ENCODE measurements around the gene TAP1. TPM values are rescaled to one million over a fixed set of nuclear protein-coding genes. Genes with fewer than 3 reads are reported as not detected.

The TAP1 gene
- total and polyA plus RNA-seq, 2 of the 4 experiments (the other 2 are of a cell fraction), result 20.1 to 27.6 TPM

DNA sequence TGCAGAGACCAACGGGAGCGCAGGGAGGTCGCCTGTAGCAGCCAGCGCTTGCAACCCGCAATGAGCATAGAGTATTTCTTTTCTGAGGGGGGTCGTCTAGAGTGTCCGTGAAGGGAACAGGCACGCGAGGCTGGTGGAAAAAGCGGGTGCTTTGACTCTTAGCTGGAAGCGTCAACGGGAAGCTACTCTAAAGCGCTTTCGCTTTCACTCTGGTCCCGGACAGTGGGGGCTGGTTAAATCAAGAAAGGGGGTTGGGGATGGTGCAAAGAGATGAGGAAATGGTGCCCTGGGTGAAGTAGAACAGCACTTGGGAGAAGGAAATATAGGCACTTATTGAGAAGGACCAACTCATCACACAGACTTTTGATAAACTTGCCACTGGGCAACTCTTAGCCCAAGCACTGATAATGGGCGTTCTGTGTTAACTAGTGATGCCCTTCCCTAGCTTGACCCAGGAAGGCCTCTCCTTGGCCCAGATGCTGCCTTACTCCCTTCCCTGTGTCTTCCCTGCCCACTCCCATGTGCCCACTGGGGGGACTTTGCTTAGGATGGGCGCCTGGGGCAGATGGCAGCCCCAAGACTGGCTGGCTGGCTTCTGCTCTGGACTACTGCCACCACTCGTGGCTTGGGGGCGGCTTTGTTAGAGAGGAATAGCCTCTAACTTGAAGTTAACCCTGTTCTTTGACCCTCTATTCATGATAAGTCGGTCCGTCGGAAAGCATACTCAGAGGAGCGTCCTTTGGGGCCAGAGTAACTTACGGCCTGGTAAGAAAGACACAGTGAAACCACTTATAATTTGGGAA is 1.1 kb upstream of the TAP1 start:
- ChIA-PET POLR2A (ENCODE audit: unreplicated experiment) (interaction anchor here (0.9 to 1.9 kb wide), 3 partner anchors 15 to 117 kb away, joined by 3 to 9 read pairs (median 6); partner anchors contain the start of gene TAP2), CTCF (interaction anchor here (0.5 to 4.4 kb wide), 4 partner anchors 12 to 16 kb away, joined by 4 to 44 read pairs (median 10); partner anchors contain the start of gene TAP2)
- ATAC-seq (ENCODE audit: low read depth) (peak; percentile 8), DNase-seq (peak; percentile 33)
- H3K27me3 ChIP-seq (ENCODE audit: control insufficient read depth, insufficient read depth, low read length), result no peaks in the 10 kb centered on the region
- dilution Hi-C loops (cut with HindIII; ENCODE audit: low sequenced_read_pairs, unreplicated experiment) (no loop called here), in situ Hi-C loops (cut with MboI; ENCODE audit: low sequenced_read_pairs) (no loop called here), intact Hi-C loops (cut with micrococcal nuclease) (loop anchor here (1.0 kb wide), 2 partner anchors 10 to 16 kb away; partner anchors contain the start of genes PSMB8 and TAP2)
- peak overlapping the region; percentile 57 for H3K4me3 ChIP-seq (ENCODE audit: insufficient read depth, low read depth, low read length)
- no peaks in the 10 kb centered on the region for H3K9me3 ChIP-seq (ENCODE audit: control insufficient read depth, insufficient read depth, low read length)
- peak overlapping the region; percentile 34; the same call in 1 of the 2 replicates for H2BK120ac ChIP-seq (ENCODE audit: low read depth, low read length)
- H3K23ac ChIP-seq (ENCODE audit: low read depth, low read length), result peak overlapping the region; percentile 75
- peak overlapping the region; percentile 4 to 41; a peak in 2 of 4 replicates for H4K8ac ChIP-seq (ENCODE audit: low read depth in 2 of 2, low read length in 2 of 2)
- H2AFZ ChIP-seq (replicated peaks; ENCODE audit: low read length, poor library complexity), result peak overlapping the region; percentile 99
- H3K18ac ChIP-seq (ENCODE audit: low read depth, low read length), result peak overlapping the region; percentile 53; the same call in 1 of the 2 replicates
- no peak overlapping the region for H2BK20ac ChIP-seq (ENCODE audit: low read depth, low read length)
- H3K9me1 ChIP-seq (ENCODE audit: insufficient read depth, low read length), result peaks cover 18% of the 10 kb centered on the region
- H3K56ac ChIP-seq (ENCODE audit: extremely low read depth, insufficient read depth, low read length), result peak overlapping the region; percentile 11; the same call in 1 of the 2 replicates
- peak overlapping the region; percentile 88 for H3K4me2 ChIP-seq (ENCODE audit: low read depth, low read length)
- peaks cover 4% of the 10 kb centered on the region for H3K4me1 ChIP-seq (ENCODE audit: control insufficient read depth, insufficient read depth, low read length)
- peak overlapping the region; percentile 61 for H3K14ac ChIP-seq (replicated peaks; ENCODE audit: low read depth, low read length)
- no peak overlapping the region for H2BK15ac ChIP-seq (ENCODE audit: low read depth, low read length)
- H3K36me3 ChIP-seq (ENCODE audit: control insufficient read depth, insufficient read depth, low read length), result peaks cover 12% of the 10 kb centered on the region
- TF ChIP-seq MXI1 (IDR thresholded peaks at IDR 0.05; ENCODE audit: borderline replicate concordance, low read depth, low read length) (no peak), CTCF (conservative IDR thresholded peaks at IDR 0.05; ENCODE audit: low read depth, low read length) (no peak), NFE2L2 (IDR thresholded peaks at IDR 0.05; ENCODE audit: low read depth, low read length) (no peak), RCOR1 (IDR thresholded peaks at IDR 0.05; ENCODE audit: insufficient replicate concordance, low read length) (no peak), RFX5 (IDR thresholded peaks at IDR 0.05; ENCODE audit: low read depth, low read length) (no peak)
- H4K20me1 ChIP-seq (ENCODE audit: insufficient read depth, low read length), result no peaks in the 10 kb centered on the region
- H2AK5ac ChIP-seq (ENCODE audit: low read depth, low read length), result no peak overlapping the region
- H3K4ac ChIP-seq (ENCODE audit: low read depth, low read length), result peak overlapping the region; percentile 12
- H3K9ac ChIP-seq (ENCODE audit: low read depth, low read length), result peak overlapping the region; percentile 38
- peaks cover 8 to 39% of the 10 kb centered on the region in 2 experiments for H3K79me1 ChIP-seq (ENCODE audit: low read depth in 1 of 2, low read length in 2 of 2)
- 16% methylated on average over 11 of the region's 24 CpGs; no CpG with 5 or more reads in 1 of the 2 experiments for WGBS, 2 experiments (ENCODE audit: extremely low coverage in 2 of 2, insufficient read length in 1 of 2)
- H4K5ac ChIP-seq (ENCODE audit: low read depth, low read length), result peak overlapping the region; percentile 45; the same call in 1 of the 2 replicates
- H2BK5ac ChIP-seq (ENCODE audit: low read depth, low read length, poor library complexity, severe bottlenecking), result peak overlapping the region; percentile 10
- peak overlapping the region; percentile 8 for H3K27ac ChIP-seq (ENCODE audit: insufficient read depth, low read length)
- H2AK9ac ChIP-seq (replicated peaks; ENCODE audit: low read depth, low read length, poor library complexity), result peak overlapping the region; percentile 94
- H4K91ac ChIP-seq (ENCODE audit: insufficient read depth, low read depth, low read length), result peak overlapping the region; percentile 50; the same call in 1 of the 2 replicates
- BruUV-seq (replicated peaks), result no TSS peak
